Skin of body (tissue), 2 donors: Measurements from ENCODE around the gene MYO1E. TPM values are rescaled to one million over a fixed set of nuclear protein-coding genes. Genes with fewer than 3 reads are reported as not detected.

Source experiments
- DNase-seq: peaks from one replicate; lab custom pipeline; 2025; lab: John Stamatoyannopoulos, UW
- total RNA-seq: library from RNA; depleted of rRNA; stranded (reverse); fragments of >200 nt; gene quantifications from one replicate; pipeline ENCODE4 v1.2.3, GENCODE V29; 2014

MYO1E gene
- total RNA-seq, 1 donor from 2014 or later, result 58.8 TPM

DNA sequence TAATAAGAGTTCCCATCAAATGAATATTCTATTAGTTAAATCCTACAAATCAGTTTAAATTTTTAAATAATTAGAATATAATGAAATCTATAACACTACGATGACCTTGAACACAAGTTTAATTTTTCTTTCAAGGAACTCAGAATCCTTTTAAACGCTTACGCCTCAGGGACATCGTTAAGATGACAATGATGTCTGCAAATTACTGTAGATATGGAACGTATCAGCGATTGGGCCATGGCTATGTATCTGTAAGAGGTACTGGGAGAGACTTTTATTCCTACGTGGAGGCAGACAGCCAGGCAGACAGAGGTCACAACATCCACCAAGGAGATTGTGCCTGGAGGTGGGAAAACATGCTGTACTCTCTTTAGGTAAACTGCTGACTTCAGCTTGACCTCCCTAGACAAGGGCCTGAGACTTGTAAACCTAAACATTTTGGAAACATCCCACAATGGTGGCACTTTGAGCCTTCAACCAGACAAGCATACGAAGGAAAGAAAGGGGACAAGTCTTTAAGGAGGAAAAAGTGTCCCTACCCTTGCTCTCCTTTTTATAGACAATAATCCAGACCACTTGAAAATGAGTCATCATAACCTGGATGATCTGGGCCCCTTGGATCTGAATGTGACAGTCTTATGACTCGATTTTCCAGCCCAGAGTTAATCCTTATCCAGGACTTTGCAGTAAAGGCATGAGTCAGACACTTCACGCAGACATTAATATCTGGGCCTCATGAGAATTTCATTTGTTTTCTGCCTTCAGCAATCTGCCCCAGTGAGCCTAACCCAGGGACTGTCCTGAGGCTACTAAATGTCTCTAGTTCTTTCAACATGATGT is 172.8 kb downstream of the MYO1E start:
- no peak for DNase-seq

DNA sequence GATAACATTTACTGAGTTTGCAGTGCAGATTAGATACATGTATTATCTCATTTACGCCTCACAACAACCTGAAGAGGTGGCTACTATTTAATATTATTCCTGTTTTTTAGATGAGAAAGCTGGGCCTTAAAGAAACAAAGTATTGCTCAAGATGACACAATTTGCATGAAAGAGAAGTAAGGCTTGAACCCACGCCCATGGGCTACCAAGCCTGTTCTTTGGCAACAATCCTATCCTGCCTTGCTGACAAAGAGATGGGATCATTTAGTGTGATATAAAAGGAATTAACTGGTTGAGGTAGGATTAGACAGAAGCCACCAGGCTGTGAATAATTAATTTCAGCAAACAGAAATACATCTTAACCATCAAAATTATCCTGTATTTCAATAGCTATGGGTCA is 175.2 kb downstream of the MYO1E start:
- DNase-seq, result no peak

DNA sequence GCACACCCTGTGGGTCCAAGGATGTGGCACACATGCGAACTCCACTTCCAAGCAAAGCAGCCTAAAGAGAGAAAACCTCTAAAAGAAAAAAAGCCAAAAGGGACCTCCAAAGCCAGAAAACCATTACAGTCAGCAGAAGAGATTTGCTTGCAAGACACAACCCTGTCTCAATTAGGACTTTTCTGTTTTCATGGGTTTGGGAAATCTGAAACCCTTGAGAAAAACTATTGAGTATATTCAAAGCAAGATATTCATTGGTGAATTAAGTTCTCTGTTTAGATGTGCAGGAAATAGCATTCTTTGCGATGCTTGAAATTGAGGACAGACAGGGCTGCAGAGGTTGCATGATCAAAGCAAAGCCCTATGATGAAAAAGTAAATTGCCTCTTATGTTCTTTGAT is 176.3 kb downstream of the MYO1E start:
- DNase-seq, result no peak

DNA sequence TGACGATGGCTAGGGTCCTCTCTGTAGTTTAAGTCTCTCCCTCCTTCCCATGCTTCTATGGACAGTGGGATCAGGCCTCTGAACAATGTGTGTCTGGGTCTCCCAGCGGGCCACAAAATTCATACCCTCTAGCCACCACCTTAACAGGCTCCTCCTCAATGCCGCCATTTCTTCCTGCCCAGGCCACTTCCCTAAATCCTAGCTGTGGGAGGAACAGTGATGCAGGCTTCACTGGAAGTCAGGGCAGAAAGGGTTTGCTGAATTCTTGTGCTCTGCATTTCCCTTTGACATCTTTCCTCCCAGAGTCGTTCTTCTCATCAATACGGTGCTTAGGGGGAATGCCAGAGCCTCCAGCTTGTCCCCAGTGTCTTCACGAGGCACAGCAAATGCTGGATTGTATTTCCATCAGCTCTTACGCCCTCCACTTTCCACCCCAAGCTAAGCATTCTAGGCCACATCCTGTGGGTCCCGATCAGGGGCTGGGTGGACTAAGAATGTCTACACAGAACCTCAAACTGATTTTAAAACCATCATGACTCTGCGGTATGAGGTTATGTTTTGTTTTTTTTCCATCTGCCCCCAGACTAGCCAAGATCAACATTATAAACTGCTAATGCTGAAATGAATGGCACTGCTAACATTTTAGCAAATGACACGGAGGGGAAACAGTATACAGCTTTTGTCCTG is 177.9 kb downstream of the MYO1E start:
- DNase-seq, result no peak

DNA sequence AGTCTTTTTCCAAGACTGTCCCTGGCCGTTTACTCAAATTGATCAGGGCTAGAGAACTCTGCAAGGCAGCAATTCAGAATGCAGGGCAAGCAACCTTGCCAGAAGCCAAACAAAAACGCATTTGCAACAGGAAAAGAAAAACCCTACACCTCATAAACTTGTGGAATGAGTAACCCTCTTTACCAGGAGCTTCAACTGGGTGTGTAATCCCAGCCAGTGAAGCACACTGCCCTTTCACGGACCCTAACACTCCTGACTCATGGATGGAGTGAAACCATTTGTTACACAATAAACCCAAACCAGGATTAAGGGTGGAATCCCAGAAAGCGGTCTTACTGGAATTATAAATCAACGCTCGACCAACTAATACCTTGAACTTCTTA is 180.8 kb downstream of the MYO1E start:
- no peak for DNase-seq

DNA sequence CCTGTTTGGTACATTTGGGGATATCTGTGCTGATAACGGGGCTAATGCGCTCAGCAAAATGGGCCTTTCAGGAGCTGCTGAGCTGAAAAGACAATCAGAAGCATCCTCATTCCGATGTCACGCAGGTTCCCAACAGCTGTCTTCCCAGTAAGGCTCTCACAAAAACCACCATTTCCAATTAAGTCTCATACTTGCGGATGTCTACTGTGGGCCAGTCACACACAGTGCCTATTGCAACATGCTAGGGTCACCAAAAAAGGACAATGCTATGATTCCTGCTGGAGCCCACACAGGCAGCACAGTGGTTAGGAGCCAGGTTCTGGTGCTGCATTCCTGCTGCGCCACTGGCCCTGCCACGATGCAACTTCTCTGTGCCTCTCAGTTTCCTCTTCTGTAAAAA is 182.4 kb downstream of the MYO1E start:
- DNase-seq, result no peak

DNA sequence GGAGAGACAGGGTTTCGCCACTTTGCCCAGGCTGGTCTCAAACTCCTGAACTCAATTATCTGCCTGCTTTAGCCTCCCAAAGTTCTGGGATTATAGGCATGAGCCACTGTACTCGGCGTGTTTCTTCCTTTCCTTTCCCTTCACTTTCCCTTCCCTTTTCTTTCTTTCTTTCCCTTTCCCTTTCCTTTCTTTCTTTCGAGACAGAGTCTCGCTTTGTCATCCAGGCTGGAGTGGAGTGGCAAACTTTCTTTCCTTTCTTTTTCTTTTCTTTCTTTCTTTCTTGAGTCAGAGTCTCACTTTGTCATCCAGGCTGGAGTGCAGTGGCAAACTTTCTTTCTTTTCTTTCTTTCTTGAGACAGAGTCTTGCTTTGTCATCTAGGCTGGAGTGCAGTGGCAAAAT is 183.4 kb downstream of the MYO1E start:
- no peak for DNase-seq

DNA sequence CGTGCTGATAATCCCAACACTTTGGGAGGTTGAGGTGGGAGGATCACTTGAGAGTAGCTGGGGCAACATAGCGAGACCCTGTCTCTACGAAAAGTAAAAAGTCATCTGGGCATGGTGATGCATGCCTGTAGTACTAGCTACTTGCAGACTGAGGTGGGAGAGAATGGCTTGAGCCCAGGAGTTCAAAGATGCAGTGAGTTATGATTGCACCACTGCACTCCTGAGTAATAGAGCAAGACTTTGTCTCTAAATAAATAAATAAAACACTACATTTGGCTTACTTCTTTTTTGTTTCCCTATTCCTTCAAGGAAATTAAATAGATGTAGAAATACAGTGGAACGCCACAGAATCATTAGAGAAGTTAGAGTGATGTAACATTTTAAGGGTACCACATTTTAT is 186.2 kb downstream of the MYO1E start:
- no peak for DNase-seq

DNA sequence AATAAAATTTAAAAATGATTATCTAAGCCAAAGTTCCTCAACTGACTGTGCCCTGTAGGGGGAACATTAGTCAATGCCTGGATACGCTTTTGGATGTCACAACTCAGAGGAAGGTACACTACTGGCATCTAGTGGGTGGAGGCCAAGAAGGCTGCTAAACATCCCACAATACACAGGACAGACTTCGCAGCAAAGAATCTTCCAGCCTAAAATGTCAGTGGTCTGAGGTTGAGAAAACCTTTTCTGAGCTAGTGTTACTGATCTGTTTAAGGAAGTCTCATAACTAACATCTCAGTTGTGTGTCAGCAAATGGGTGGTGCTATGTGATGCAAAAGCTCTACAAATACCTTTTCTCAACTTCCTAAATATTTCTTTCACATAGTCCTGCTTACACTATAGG is 186.9 kb downstream of the MYO1E start:
- DNase-seq, result no peak

DNA sequence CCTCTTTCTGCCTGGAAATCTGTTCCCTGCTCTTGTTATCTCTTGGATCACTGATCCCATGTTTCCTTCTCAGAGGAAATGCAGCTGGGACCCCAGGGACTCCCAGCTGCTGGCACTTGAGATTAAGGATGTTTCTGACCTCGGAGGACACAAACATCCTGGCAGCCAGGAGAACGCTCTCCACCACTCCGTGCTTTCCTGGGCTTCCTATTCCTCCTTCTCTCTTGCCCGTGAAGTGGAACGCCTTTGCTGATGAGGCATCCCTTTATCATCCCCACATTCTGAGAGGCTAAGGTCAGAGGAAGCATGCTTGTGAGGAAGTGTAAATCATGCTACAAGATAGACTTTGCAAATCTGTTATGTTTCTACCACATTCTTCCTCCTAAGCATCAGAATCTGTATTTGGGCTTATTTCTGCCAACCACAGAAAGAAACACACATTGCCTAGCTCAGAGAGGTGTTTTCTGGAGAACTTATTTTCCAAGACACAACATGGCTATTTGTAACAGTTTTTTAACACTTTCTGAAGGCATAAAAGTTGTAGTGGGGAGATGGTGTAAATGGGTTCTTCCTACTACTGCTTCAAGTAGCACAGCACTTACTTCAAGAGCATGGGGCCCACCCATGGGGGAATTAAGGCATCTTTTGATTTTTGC is 191.6 kb downstream of the MYO1E start:
- DNase-seq, result no peak

DNA sequence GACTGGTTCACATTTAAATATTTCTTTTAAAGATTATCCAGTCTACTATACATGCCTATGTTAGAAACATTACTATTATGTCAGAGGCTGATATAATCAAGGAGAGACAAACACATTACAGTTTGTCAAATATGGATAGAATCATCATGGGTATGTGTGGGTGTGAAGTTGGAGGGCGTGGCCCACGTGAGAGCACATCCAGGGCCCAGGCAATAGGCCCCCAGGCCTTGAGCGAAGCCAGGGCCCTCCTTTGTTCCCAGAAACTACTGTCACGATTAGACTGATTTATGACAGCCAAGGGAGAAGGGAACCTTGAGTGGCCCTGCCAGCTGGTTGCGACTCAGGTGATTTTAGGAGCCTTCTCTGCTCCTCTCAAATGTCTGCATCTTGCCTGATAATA is 193.0 kb downstream of the MYO1E start:
- no peak for DNase-seq

DNA sequence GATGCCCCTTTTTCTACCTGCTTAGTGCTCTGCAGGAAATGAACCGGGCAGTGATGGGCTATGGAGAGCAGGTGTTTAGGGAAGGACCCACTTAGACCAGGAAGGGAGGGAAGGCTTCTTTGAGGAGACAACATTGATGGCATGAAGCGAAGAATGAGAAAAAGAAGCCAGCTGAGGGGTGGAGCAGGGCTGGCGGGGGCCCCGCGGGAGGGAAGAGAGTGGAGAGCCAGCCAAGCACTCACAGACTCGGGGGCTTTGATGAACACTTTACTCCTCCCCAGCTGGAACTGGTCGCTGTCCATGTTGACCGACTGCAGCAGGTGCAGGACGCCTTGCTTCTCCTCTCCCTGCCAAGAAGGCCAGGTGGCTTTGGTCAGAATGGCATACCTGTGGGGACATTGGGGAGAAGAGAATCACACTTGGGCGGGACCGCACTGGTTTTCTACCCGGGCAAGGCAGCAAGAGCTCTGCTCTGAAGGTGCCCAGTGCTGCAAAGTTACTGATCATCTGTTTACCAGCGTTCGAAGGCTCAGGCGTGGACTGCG is 194.4 kb downstream of the MYO1E start:
- DNase-seq, result no peak

DNA sequence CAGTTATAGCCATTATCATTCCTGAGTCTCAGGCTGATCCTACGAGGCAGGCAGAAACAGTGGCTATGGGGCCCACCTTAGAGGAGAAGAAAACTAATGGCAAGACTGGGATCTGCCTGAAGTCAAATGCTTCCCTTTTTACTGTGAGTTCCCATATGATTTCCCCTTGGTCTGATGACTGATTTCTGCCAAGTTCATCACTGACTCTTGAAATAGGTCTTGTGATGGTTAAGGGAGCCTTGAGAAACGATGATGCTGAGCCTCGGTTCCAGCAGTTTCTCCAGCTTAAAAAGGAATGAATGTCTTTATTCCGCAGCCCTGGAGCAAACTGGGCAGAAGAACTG is 195.4 kb downstream of the MYO1E start:
- DNase-seq, result no peak

DNA sequence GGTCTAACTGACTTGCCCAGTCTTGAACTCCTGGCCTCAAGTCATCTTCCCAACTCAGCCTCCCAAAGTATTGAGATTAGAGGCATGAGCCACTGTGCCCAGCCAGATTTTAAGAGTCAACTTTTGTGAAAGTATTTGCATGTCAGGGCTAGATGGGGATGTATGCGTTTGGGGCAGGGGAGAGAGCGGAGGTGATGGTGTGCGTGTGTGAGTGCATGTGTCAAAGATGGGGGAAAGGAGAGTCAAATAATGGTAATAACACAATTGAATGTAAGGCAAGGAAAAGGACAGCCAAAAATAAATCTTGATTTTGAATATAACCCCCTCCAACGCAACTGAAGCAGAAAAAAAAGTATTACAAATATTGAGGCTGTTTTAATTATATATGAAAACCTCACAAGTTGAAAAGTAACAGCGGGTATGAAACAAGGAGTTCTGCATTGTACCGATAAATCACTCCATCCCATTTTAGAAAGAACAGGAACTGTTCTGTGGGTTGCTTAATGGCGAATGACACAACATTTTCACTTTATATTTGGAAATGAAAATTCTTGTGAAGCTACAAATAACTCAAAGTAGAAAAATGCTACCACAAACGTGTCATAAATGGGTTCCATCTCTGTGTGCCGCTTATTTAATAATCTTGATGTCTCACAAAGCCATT is 195.9 kb downstream of the MYO1E start:
- no peak for DNase-seq

DNA sequence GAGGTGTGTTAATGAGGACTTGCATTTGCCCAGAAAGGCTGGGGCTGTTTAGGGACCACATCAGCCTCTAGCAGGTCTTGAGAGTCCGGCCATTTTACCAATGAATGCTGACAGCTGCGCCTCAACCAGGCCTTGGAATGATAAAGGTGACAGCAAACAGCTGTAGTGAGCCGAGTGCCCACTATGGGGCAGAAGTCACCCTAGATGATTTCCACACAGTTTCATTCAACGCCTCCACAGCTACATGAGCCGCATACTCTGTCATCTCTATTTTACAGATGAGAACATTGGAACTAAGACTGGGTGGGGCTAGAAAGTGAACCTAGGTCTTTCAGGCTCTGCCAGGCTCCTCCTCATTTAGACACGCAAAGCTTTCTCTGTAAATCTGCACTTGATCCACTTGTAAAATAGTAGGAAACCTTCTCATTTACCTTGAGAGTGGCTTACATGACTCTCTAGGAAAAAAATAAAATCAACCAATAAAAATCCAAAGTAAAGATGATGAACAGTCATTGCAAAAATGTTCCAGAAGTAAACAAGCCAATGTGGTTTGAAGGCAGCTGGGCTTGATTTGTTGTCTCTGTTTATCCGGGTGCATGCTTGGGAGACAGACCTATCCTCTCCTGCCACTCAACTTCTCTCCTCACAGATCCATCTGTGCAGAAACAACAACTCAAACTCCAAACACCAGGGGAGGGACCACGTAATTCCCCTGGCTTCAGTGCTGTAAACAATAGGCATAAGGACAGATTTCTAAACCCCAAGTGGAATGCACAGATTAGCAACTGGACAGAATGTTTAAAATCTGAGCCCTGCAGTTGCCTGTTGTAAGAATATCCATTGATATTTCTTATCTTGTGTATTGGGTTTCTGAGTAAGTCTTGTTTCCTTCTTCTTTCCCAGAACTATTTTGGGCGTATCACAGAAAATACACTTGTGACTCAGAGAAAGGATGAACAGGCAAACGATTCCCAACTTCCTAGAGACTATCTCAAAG is 197.5 kb downstream of the MYO1E start:
- peak; percentile 60 for DNase-seq

DNA sequence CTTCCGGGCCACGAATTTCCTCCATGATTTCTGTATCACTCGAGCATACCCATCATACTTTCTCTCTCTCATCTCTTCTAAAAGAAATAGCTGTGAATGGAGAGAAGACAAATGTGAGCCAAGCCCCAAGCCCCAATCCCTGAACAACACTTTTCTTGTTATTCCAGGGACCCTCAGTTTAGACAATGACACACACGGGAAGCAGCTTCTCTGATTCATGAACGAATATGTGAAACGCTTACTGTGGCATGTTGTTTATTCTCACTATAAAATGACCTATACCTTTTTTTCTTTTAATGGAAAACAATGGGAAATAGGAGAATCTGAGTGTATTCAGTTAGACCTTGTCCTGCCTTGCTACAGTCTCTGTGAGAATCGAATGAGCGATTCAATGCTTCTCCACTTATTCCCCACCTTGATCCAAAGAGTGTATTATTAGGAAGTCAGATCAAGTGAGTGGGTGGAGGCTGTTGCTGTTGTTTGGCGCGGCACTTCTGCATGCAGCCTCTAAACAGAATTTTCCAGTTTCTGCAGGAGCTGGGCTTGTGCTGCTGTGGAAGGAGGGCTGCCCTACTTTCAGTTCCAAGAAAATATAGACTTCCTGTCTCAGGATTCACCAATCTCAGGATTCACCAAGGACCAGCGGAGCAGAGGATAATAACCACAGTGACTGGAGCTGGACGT is 198.4 kb downstream of the MYO1E start:
- DNase-seq, result no peak

DNA sequence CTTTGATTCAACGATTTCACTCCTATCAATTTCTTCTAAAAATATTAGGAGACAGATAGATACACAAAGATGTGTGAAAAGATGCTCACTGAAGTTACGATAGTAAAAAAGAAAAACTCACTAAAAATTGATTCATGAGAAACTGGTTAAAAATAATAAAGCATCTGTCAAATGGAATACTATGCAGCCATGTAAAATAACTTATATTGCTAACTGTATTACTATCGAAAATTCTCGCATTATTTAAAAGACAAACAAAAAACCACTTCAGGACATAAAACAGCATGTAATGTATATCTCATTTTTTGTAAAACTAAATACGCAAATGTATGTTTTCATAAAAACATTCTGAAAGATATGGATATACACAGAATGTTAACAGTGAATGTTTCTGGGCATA is 199.5 kb downstream of the MYO1E start:
- no peak for DNase-seq

DNA sequence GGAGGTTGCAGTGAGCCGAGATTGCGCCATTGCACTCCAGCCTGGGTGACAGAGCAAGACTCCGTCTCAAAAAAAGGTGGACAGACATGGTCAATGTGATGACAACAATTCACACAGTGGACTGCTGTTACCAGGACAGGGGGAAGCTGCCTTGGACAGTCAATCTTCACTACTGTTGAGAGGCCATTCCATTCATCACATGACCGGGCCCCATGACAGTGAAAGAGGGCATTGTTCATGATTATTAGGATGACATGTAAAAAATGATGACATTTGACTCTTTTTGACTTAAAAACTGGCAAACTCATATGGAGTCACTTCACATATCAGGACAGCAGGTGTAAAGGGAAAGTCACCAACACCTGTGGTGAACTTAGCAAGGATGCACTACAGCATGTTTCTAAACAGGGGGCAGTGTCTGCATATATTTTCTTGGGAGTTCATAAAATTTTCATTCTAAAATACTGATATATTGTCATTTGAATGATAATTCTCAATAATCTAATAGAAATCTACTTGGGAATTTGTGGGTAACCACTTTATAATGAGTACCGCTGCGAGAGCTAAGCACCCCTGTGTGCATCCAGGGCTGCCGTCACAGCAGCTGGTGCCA is 200.3 kb downstream of the MYO1E start:
- no peak for DNase-seq

DNA sequence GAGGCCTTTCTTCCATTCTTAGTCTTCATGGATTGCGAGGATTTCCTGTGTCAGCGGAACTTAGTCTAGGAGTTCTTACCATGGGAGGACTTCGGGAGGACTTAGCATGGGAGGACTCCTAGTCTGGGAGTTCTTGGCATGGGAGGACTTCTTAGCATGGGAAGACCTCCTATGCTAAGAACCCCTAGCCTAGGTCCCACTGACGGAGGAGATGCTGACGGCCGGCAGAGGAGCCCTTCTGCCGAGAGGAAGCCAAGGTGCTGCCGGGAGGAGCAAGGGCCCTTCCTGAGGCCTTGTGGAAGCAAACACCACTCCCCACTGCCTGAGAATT is 201.6 kb downstream of the MYO1E start:
- DNase-seq, result no peak
